H9 (cell line): ENCODE results near the gene DACH1. TPM values are rescaled to one million over a fixed set of nuclear protein-coding genes. Genes with fewer than 3 reads are reported as not detected.

Experiments used
- DNase-seq: peaks from one replicate; pipeline ENCODE4 v3.0.0-alpha.2; 2017
- H2AFZ ChIP-seq: one replicate; pipeline ENCODE4 v1.6.1; 2013; ENCODE audit warnings: mild to moderate bottlenecking, low read length, control low read depth, moderate library complexity
- H2AK5ac ChIP-seq: 2 replicates; pipeline ENCODE4 v1.6.1; 2013; ENCODE audit warnings: low read length, control low read depth, mixed read lengths; ENCODE audit not compliant: insufficient read length
- H2BK120ac ChIP-seq: one replicate; pipeline ENCODE4 v1.6.1; 2013; ENCODE audit warnings: low read depth, mild to moderate bottlenecking, low read length, control low read depth, inconsistent platforms; ENCODE audit not compliant: poor library complexity, severe bottlenecking
- H2BK12ac ChIP-seq: 2 replicates; pipeline ENCODE4 v1.6.1; 2013; ENCODE audit warnings: low read length, control low read depth, mixed read lengths, low read depth; ENCODE audit not compliant: insufficient read length
- H2BK15ac ChIP-seq: 2 replicates; pipeline ENCODE4 v1.6.1; 2013; ENCODE audit warnings: low read depth, low read length, control low read depth
- H2BK20ac ChIP-seq: one replicate; pipeline ENCODE4 v1.6.1; 2013; ENCODE audit warnings: low read depth, mild to moderate bottlenecking, low read length, control low read depth, inconsistent platforms; ENCODE audit not compliant: poor library complexity, severe bottlenecking
- H2BK5ac ChIP-seq: 2 replicates; pipeline ENCODE4 v1.6.1; 2013; ENCODE audit warnings: low read length, control low read depth, mixed read lengths; ENCODE audit not compliant: insufficient read length
- H3K14ac ChIP-seq: 2 replicates; pipeline ENCODE4 v1.6.1; 2013; ENCODE audit warnings: low read length, control low read depth; ENCODE audit not compliant: insufficient read depth
- H3K18ac ChIP-seq: 2 replicates; pipeline ENCODE4 v1.6.1; 2013; ENCODE audit warnings: low read depth, mild to moderate bottlenecking, mixed read lengths, low read length, control low read depth; ENCODE audit not compliant: insufficient read length
- H3K23ac ChIP-seq: 2 replicates; pipeline ENCODE4 v1.6.1; 2013; ENCODE audit warnings: low read length, control low read depth, mixed read lengths, low read depth; ENCODE audit not compliant: insufficient read length
- H3K23me2 ChIP-seq: 2 replicates; pipeline ENCODE4 v1.6.1; 2013; ENCODE audit warnings: low read depth, mild to moderate bottlenecking, mixed read lengths, low read length, control low read depth; ENCODE audit not compliant: insufficient read length, poor library complexity, severe bottlenecking
- H3K27ac ChIP-seq: 2 replicates; pipeline ENCODE4 v1.5.1; 2013; ENCODE audit warnings: low read length, control low read depth, mixed read lengths, low read depth; ENCODE audit not compliant: insufficient read length
- H3K27me3 ChIP-seq: 2 replicates; pipeline ENCODE4 v1.6.1; 2013; ENCODE audit warnings: low read length, control low read depth, inconsistent platforms; ENCODE audit not compliant: insufficient read depth
- H3K4ac ChIP-seq: 2 replicates; pipeline ENCODE4 v1.6.1; 2013; ENCODE audit warnings: low read depth, mild to moderate bottlenecking, control low read depth, inconsistent platforms, low read length, moderate library complexity
- H3K4me1 ChIP-seq: 2 replicates; pipeline ENCODE4 v1.6.1; 2013; ENCODE audit warnings: low read length, control low read depth, inconsistent platforms; ENCODE audit not compliant: insufficient read depth
- H3K4me2 ChIP-seq: 2 replicates; pipeline ENCODE4 v1.6.1; 2013; ENCODE audit warnings: low read length, control low read depth, mixed read lengths; ENCODE audit not compliant: insufficient read length, insufficient read depth
- H3K56ac ChIP-seq: 2 replicates; pipeline ENCODE4 v1.6.1; 2013; ENCODE audit warnings: low read depth, mild to moderate bottlenecking, mixed read lengths, low read length, control low read depth; ENCODE audit not compliant: insufficient read length
- H3K79me1 ChIP-seq: 2 replicates; pipeline ENCODE4 v1.6.1; 2013; ENCODE audit warnings: low read depth, mild to moderate bottlenecking, moderate library complexity, low read length, control low read depth, inconsistent platforms; ENCODE audit not compliant: insufficient read depth, poor library complexity, severe bottlenecking
- H3K79me2 ChIP-seq: 2 replicates; pipeline ENCODE4 v1.6.1; 2013; ENCODE audit warnings: low read length, control low read depth, inconsistent platforms; ENCODE audit not compliant: insufficient read depth
- H3K9ac ChIP-seq: 2 replicates; pipeline ENCODE4 v1.6.1; 2013; ENCODE audit warnings: low read length, control low read depth, mixed read lengths; ENCODE audit not compliant: insufficient read length; ENCODE audit errors: extremely low read depth
- H3K9me3 ChIP-seq: one replicate; pipeline ENCODE4 v1.6.1; 2013; ENCODE audit warnings: low read depth, low read length, inconsistent platforms; ENCODE audit not compliant: control insufficient read depth
- H3T11ph ChIP-seq: one replicate; pipeline ENCODE4 v1.6.1; 2013; ENCODE audit warnings: mild to moderate bottlenecking, low read length, control low read depth, inconsistent platforms
- H4K20me1 ChIP-seq: one replicate; pipeline ENCODE4 v1.6.1; 2013; ENCODE audit not compliant: control insufficient read depth, insufficient read length, insufficient read depth
- H4K5ac ChIP-seq: 2 replicates; pipeline ENCODE4 v1.6.1; 2013; ENCODE audit warnings: low read depth, mild to moderate bottlenecking, mixed read lengths, low read length, control low read depth; ENCODE audit not compliant: insufficient read length
- H4K8ac ChIP-seq: replicated peaks from 2 replicates; pipeline ENCODE4 v1.6.1; 2013; ENCODE audit warnings: low read length, control low read depth, mixed read lengths, low read depth; ENCODE audit not compliant: insufficient read length
- H4K91ac ChIP-seq: 2 replicates; pipeline ENCODE4 v1.6.1; 2013; ENCODE audit warnings: low read depth, mild to moderate bottlenecking, moderate library complexity, mixed read lengths, low read length, control low read depth; ENCODE audit not compliant: insufficient read length
- H3K27ac Mint-ChIP-seq, 3 experiments: 2 replicates in 2 of 3; 3 replicates in 1 of 3; pipeline ENCODE4 v1.8.0; 2020 to 2021; ENCODE audit warnings: mixed read lengths in 3 of 3, mild to moderate bottlenecking in 1 of 3, moderate library complexity in 1 of 3
- H3K27me3 Mint-ChIP-seq: 2 replicates; pipeline ENCODE4 v1.8.0; 2021; ENCODE audit warnings: low read depth, mild to moderate bottlenecking, moderate library complexity, mixed read lengths
- H3K36me3 Mint-ChIP-seq, 3 experiments: 2 replicates in 2 of 3; 3 replicates in 1 of 3; pipeline ENCODE4 v1.8.0; 2020 to 2021; ENCODE audit warnings: low read depth in 3 of 3, mixed read lengths in 3 of 3; ENCODE audit not compliant: insufficient read depth in 1 of 3
- H3K4me1 Mint-ChIP-seq, 2 experiments: 2 replicates each; pipeline ENCODE4 v1.8.0; 2020; ENCODE audit warnings: mixed read lengths in 2 of 2
- H3K4me3 Mint-ChIP-seq, 2 experiments: 2 replicates in 1 of 2; 3 replicates in 1 of 2; pipeline ENCODE4 v1.8.0; 2020 to 2021; ENCODE audit warnings: mild to moderate bottlenecking in 2 of 2, mixed read lengths in 2 of 2, moderate library complexity in 1 of 2
- H3K9me3 Mint-ChIP-seq, 2 experiments: 2 replicates in 1 of 2; 3 replicates in 1 of 2; pipeline ENCODE4 v1.8.0; 2020; ENCODE audit warnings: mild to moderate bottlenecking in 2 of 2, mixed read lengths in 2 of 2, moderate library complexity in 1 of 2
- WGBS: extraction: QIAGEN DNeasy Blood & Tissue Kit; methylation state at CpG from one replicate; pipeline ENCODE4 v1.1.7; 2013; ENCODE audit warnings: missing lambda C conversion rate, low lambda C conversion rate, mixed read lengths; ENCODE audit not compliant: insufficient read length; ENCODE audit errors: extremely low coverage; 5-methylcytosine and 5-hydroxymethylcytosine counted together
- total RNA-seq: library from RNA; stranded (reverse); gene quantifications from 2 replicates; pipeline ENCODE4 v1.2.1, GENCODE V29; 2021
- TF ChIP-seq, protein P1 (sequence below): fragments of 200-600 bp; sonication (generic); conservative IDR thresholded peaks from 3 replicates; pipeline ENCODE4 v1.8.0; 2021; ENCODE audit warnings: antibody characterized with exemption, mild to moderate bottlenecking

DACH1 gene
- total RNA-seq, 1 experiment from 2014 or later = not detected

DNA sequence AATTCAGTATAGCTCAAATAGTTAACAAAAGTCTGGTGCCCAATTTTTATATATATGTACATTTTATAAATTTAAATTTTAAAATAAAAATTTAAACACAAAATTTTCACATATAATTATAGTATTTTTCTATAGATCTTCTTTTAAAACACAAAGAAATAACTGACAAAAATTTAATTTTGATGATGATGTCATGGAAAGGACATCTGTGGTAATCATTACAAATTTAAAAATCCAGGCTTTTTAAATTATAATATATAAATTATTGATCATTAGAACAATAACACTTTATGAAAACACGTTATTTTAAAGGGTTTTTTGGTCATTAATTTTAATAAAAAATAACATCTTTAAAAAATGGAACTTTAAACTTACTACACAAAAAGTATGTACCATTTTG lies 381.1 kb downstream of the DACH1 start:
- Histone ChIP-seq H2BK20ac (no peak overlapping the region), H3K56ac (no peak overlapping the region), H3K27me3 (no peaks in the 10 kb centered on the region), H2BK12ac (no peak overlapping the region), H3K4me2 (no peak overlapping the region), H3K9me3 (no peaks in the 10 kb centered on the region), H3K79me1 (no peaks in the 10 kb centered on the region), H2BK15ac (no peak overlapping the region), H3T11ph (no peak overlapping the region), H3K9ac (no peak overlapping the region), H3K23me2 (no peaks in the 10 kb centered on the region), H3K27ac (no peak overlapping the region), H3K4ac (no peak overlapping the region), H3K79me2 (no peaks in the 10 kb centered on the region), H3K23ac (no peak overlapping the region), H4K5ac (no peak overlapping the region), H3K14ac (no peak overlapping the region), H4K91ac (no peak overlapping the region), H2BK120ac (no peak overlapping the region), H2AK5ac (no peak overlapping the region), H3K18ac (no peak overlapping the region), H4K8ac (no peak overlapping the region), H2BK5ac (no peak overlapping the region), H3K4me1 (no peaks in the 10 kb centered on the region), H2AFZ (no peak overlapping the region), H4K20me1 (no peaks in the 10 kb centered on the region)
- no peak overlapping the region for H3K4me3 Mint-ChIP-seq
- WGBS = no CpG with 5 or more reads among the region's 1 CpG
- H3K4me1 Mint-ChIP-seq = no peaks in the 10 kb centered on the region
- no peaks in the 10 kb centered on the region for H3K36me3 Mint-ChIP-seq
- no peaks in the 10 kb centered on the region for H3K9me3 Mint-ChIP-seq
- no peak for DNase-seq
- no peak overlapping the region for H3K27ac Mint-ChIP-seq
- TF ChIP-seq, protein P1, sequence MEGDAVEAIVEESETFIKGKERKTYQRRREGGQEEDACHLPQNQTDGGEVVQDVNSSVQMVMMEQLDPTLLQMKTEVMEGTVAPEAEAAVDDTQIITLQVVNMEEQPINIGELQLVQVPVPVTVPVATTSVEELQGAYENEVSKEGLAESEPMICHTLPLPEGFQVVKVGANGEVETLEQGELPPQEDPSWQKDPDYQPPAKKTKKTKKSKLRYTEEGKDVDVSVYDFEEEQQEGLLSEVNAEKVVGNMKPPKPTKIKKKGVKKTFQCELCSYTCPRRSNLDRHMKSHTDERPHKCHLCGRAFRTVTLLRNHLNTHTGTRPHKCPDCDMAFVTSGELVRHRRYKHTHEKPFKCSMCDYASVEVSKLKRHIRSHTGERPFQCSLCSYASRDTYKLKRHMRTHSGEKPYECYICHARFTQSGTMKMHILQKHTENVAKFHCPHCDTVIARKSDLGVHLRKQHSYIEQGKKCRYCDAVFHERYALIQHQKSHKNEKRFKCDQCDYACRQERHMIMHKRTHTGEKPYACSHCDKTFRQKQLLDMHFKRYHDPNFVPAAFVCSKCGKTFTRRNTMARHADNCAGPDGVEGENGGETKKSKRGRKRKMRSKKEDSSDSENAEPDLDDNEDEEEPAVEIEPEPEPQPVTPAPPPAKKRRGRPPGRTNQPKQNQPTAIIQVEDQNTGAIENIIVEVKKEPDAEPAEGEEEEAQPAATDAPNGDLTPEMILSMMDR = no peak
- no peaks in the 10 kb centered on the region for H3K27me3 Mint-ChIP-seq
